Breast epithelium (tissue), 4 donors: ENCODE data around the gene PRKX. TPM values are rescaled to one million over a fixed set of nuclear protein-coding genes. Genes with fewer than 3 reads are reported as not detected.

Experiments used
- DNase-seq, 2 donors: peaks; one replicate each; pipeline ENCODE4 v3.0.0-alpha.2; 2019; ENCODE audit warnings: low spot score in 2 of 2
- H3K27ac ChIP-seq, 2 donors: fragments of 200-600 bp; sonication (generic) in 1 of 2; one replicate each; pipeline ENCODE4 v1.5.1; 2016 to 2019; ENCODE audit warnings: mild to moderate bottlenecking in 1 of 2
- H3K27me3 ChIP-seq, 2 donors: fragments of 200-600 bp; sonication (generic) in 1 of 2; one replicate each; pipeline versions ENCODE4 v1.5.1 to v1.6.0; 2017 to 2019; ENCODE audit warnings: control low read depth in 1 of 2, mild to moderate bottlenecking in 1 of 2
- H3K36me3 ChIP-seq: fragments of 200-600 bp; one replicate; pipeline ENCODE4 v1.5.1; 2019
- H3K4me1 ChIP-seq, 2 donors: fragments of 200-600 bp; sonication (generic); one replicate each; pipeline ENCODE4 v1.5.1; 2016 to 2019; ENCODE audit warnings: control low read depth in 1 of 2
- H3K4me3 ChIP-seq, 3 donors: fragments of 200-600 bp; sonication (generic); 1 replicate in 2 of 3; 2 replicates in 1 of 3; pipeline ENCODE4 v1.5.1; 2016 to 2019; ENCODE audit warnings: mild to moderate bottlenecking in 3 of 3, moderate library complexity in 2 of 3
- H3K9me3 ChIP-seq, 2 donors: fragments of 200-600 bp; sonication (generic) in 1 of 2; one replicate each; pipeline ENCODE4 v1.5.1; 2016 to 2019; ENCODE audit warnings: control low read depth in 1 of 2
- CTCF ChIP-seq, 3 donors: fragments of 450-650 bp; IDR thresholded peaks; one replicate each; pipeline ENCODE4 v1.5.1; 2016 to 2017; ENCODE audit warnings: antibody characterized with exemption in 3 of 3, mild to moderate bottlenecking in 3 of 3, moderate library complexity in 3 of 3
- POLR2A ChIP-seq: fragments of 450-650 bp; IDR thresholded peaks from one replicate; pipeline ENCODE4 v1.6.1; 2016; ENCODE audit warnings: antibody characterized with exemption, mild to moderate bottlenecking, moderate library complexity
- POLR2AphosphoS5 ChIP-seq, 3 donors: sonication (generic); formaldehyde crosslinking; IDR thresholded peaks; one replicate each; pipeline ENCODE4 v1.6.1; 2017; ENCODE audit warnings: antibody characterized with exemption in 3 of 3
- intact Hi-C: fragments of 100-400 bp; cut with DNase I; formaldehyde crosslinking; loops from one replicate; pipeline ENCODE4 v1.15.1; 2023; ENCODE audit warnings: low total_unique reads
- total RNA-seq, 3 donors: library from RNA; depleted of rRNA; stranded (reverse); fragments of >200 nt; gene quantifications; one replicate each; pipeline ENCODE4 v1.1.0, GENCODE V29; 2016

The PRKX gene
- total RNA-seq, 3 donors from 2014 or later: 9.4 to 28.5 (median 27.1) TPM

GRCh38 chrX:3680459-3680858, 33.0 kb downstream of the PRKX start:
- no peaks in the 10 kb centered on the region for H3K36me3 ChIP-seq
- no peak overlapping the region for H3K4me3 ChIP-seq
- intact Hi-C loops: no loop called here
- DNase-seq: no peak
- TF ChIP-seq POLR2A (no peak), CTCF (IDR thresholded peaks at IDR 0.05) (no peak), POLR2AphosphoS5 (IDR thresholded peaks at IDR 0.05) (no peak)
- H3K9me3 ChIP-seq: no peaks in the 10 kb centered on the region
- no peaks in the 10 kb centered on the region for H3K27me3 ChIP-seq
- H3K4me1 ChIP-seq: no peaks in the 10 kb centered on the region
- no peak overlapping the region for H3K27ac ChIP-seq

- Histone ChIP-seq H3K9me3 (no peaks in the 10 kb centered on the region), H3K4me1 (no peaks in the 10 kb centered on the region), H3K4me3 (no peak overlapping the region), H3K36me3 (no peaks in the 10 kb centered on the region), H3K27me3 (no peaks in the 10 kb centered on the region), H3K27ac (no peak overlapping the region)
- intact Hi-C loops: no loop called here
- DNase-seq: no peak
- no peak for TF ChIP-seq POLR2A
- TF ChIP-seq POLR2AphosphoS5 (IDR thresholded peaks at IDR 0.05): no peak
- TF ChIP-seq CTCF (IDR thresholded peaks at IDR 0.05): no peak
Observed at GRCh38 chrX:3679669-3680068, 33.8 kb downstream of the PRKX start.

DNA sequence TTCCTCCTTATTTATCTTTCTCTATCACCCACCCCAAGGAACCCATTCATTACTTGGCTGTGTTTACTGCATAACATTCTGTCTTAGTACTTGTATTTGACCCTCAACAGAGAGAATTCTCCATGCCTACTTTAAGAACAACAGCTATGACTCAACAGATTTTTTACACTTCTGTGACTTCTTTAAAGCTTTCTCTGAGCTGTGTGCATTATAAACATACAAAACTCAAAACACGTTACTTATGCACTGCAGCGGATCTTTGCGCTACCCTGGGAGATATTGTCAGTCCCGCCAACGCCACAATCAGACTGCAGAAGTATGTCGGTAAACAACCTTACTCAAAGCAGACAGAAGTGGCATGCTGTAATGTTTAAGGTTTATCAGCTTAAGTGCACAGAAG, 35.1 kb downstream of the PRKX start:
- no peaks in the 10 kb centered on the region for H3K9me3 ChIP-seq
- DNase-seq: no peak
- no peaks in the 10 kb centered on the region for H3K27me3 ChIP-seq
- H3K4me1 ChIP-seq: no peaks in the 10 kb centered on the region
- no peaks in the 10 kb centered on the region for H3K36me3 ChIP-seq
- intact Hi-C loops: no loop called here
- no peak for TF ChIP-seq CTCF (IDR thresholded peaks at IDR 0.05)
- no peak for TF ChIP-seq POLR2AphosphoS5 (IDR thresholded peaks at IDR 0.05)
- no peak for TF ChIP-seq POLR2A
- H3K27ac ChIP-seq: no peak overlapping the region
- no peak overlapping the region for H3K4me3 ChIP-seq

DNA sequence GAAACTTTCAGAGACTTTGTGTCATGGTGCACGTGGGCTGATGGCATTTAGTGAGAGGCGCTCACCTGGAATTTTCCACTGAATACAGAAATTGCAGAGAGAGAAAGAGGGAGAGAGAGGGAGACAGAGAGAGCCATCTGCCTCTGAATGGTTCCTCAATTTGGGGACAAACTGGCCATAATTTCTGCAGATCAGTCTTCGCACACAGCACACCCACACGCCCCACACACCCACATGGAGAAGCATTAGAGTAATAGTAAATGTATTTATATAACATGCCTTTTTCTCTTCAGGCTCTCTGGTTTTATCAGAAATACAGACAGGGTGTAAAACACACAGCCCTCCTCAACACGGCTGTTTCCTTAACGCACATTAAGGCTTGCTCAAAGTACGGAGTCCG, 38.6 kb downstream of the PRKX start:
- no peaks in the 10 kb centered on the region for H3K4me1 ChIP-seq
- H3K27ac ChIP-seq: no peak overlapping the region
- H3K27me3 ChIP-seq: no peaks in the 10 kb centered on the region
- no peaks in the 10 kb centered on the region for H3K36me3 ChIP-seq
- TF ChIP-seq CTCF (IDR thresholded peaks at IDR 0.05) (no peak), POLR2A (no peak), POLR2AphosphoS5 (IDR thresholded peaks at IDR 0.05) (no peak)
- DNase-seq: no peak
- intact Hi-C loops: no loop called here
- no peaks in the 10 kb centered on the region for H3K9me3 ChIP-seq
- H3K4me3 ChIP-seq: no peak overlapping the region

DNA sequence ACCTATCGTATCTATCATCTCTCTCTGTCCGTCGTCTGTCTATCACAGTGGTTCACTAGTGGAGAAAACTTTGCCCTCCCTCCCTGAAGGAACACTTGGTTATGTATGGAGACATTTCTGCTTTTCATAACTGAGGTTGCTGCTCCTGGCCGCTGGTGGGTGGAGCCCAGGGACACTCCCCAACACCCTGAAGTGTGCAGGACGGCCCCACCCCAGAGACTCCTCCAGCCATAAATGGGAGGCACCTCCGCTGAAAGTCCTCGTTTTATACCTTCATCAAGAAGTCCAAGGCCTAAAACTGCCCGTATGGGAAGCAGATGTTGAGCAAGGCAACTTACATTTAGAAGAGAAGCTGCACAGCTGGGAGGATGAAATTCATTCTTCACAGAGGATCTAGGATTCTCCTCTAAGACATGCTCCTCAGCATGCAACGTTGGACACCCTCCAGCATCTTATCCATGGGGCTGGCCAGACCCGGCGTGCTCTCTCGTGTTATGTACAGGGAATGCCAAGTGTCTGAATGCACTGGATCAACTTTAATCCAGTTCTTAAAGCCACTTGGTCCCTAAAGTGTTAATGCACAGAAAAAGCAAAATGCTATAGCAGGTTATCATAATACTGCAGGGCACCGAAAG, 43.5 kb downstream of the PRKX start:
- Histone ChIP-seq H3K27me3 (no peaks in the 10 kb centered on the region), H3K9me3 (no peaks in the 10 kb centered on the region), H3K4me3 (no peak overlapping the region), H3K27ac (no peak overlapping the region), H3K36me3 (no peaks in the 10 kb centered on the region), H3K4me1 (no peaks in the 10 kb centered on the region)
- intact Hi-C loops: no loop called here
- DNase-seq: no peak
- no peak for TF ChIP-seq POLR2A
- no peak for TF ChIP-seq POLR2AphosphoS5 (IDR thresholded peaks at IDR 0.05)
- no peak for TF ChIP-seq CTCF (IDR thresholded peaks at IDR 0.05)
